IPS DF 19.7 (cell line): ENCODE results near the gene MSI1.

Experiments
- DNase-seq: peaks from one replicate; pipeline ENCODE4 v3.0.0-alpha.2; 2013; ENCODE audit warnings: low read depth, low spot score

MSI1 gene

DNA sequence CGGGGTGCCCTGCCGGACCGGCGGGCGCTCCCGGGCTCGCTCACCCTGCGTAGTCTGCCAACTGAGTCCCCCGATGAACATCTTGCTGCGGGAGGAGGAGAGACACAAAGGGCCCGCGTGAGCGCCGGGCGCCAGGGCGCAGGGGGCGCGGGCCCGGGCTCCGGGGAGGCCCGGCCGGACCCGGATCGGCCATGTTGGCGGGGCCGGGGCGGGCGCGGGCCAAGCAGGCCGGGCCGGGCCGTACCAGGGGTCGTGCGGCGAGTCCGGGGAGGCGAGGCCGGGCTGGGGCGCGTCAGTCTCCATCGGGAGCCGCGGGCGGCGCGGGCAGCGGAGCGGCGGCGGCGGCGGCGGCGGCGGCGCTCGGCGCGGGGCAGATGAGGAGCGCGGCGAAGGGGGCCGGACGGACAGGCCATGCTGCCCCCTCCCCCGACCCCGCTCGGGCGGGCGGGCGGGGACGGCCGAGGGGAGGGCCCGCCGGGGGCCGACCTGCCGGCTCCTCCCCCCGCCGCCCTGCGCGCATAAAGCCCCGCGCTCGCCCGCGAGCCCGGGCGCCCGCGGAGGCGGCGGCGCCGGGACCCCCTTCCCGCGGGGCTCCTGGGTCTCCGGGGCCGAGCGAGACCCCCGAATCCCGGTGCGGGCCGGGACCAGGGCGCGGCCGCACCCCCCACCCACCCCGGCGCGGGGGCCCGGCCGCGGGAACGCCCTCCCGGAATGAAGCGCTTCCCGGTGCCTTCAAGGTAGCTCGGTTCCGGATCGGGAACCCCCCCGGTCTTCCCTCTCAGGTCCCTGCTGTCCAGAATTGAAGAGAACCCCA, at the start of gene MSI1:
Gene MSI1, minus strand, starts transcription at position 376 of the 814 bp plus-strand sequence. Its CDS starts 73 bp downstream, at position 303.
- no peak for DNase-seq

DNA sequence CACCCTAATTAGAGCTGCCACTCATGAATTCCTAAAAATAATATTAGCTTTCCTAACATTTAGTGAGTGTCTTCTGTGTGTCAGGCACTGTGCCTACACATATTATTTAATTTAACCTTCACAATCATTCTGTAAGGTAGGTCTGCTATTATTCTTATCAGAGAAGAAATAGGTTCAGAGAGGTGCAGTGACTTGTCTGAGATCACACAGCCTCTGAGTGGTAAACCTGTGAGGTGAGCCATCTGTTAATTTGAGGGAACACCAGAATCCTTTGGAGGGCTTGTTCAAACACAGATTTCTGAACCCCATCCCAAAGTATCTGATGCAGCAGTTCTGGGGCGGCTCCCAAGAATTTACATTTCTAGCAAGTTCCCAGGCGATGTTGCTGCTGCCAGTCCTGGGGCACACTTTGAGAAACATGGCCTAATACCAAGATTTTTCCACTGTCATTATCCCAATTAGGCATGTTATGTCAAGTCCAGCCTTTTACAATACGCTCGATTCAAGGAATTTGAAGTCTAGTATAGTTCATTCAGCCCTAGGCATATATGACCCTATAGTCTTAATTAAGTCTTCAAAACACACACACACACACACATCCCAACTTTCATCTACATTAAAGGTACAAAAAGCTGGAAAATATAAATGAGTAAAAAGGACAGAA, 49.1 kb upstream of the MSI1 start:
- no peak for DNase-seq

GRCh38 chr12:120416490-120417216, 47.7 kb upstream of the MSI1 start:
- no peak for DNase-seq

DNA sequence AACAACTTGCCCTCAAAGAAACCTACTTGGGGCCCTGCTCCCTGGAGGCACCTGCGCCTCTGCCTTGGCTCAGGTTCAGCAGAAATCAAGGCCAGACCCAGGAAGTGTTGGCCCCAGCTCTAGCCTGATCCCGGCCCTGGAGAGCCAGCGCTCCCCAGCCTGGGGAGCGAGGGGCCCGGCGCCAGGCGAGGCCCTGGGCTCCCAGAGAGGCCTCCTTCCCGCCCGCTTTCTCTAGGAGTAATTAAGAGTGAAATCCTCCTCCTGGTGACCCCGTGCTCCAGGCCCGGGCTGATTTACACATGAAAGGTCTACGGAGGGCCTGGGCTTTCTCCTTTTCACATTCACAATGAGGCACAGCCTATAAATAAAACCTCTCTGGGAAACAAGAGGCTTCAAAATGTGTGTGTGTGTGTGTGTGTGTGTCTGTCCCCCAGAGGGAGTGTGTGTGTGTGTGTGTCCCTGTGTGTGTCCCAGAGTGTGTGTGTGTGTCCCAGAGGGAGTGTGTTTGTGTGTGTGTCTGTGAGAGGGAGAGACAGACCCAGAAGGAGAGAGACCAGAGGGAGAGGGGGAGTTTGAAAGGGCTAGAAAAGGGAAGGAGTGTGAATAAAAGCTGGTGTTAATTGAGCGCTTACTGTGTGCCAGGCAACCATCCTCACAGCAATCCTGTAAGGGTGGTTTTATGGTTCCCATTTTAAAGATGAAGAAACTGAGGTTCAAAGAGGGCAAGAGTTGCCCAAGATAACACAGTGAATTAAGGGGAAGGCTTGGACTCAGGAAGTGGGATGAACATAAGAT, 45.1 kb upstream of the MSI1 start:
- DNase-seq, result peak; percentile 97

GRCh38 chr12:120412421-120412820, 43.5 kb upstream of the MSI1 start:
- DNase-seq, result no peak

DNA sequence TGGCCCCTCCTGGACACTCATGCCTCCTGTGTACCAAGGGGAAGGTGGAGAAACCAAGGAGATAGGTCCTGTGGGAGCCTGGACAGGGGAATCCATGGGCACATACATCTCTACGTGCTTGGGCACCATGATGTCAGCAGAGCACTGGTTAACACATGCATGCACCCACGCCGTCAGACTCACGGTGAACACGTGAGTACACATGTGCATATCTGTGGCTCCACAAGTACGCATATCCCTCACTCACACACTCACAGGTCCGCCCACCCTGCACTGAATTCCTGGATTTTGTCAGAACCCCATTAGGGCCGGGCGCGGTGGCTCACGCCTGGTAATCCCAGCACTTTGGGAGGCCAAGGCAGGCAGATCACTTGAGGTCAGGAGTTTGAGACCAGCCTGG, 39.8 kb upstream of the MSI1 start:
- no peak for DNase-seq

- DNase-seq, result no peak
These were observed 37.6 kb upstream of the MSI1 start for GRCh38 chr12:120406553-120406952.

- DNase-seq, result no peak
These were observed 37.1 kb upstream of the MSI1 start for GRCh38 chr12:120406069-120406468.

GRCh38 chr12:120404271-120404670, 35.3 kb upstream of the MSI1 start:
- DNase-seq, result no peak

GRCh38 chr12:120403869-120404268, 34.9 kb upstream of the MSI1 start:
- DNase-seq, result no peak

GRCh38 chr12:120402217-120402616, 33.3 kb upstream of the MSI1 start:
- DNase-seq, result no peak

DNA sequence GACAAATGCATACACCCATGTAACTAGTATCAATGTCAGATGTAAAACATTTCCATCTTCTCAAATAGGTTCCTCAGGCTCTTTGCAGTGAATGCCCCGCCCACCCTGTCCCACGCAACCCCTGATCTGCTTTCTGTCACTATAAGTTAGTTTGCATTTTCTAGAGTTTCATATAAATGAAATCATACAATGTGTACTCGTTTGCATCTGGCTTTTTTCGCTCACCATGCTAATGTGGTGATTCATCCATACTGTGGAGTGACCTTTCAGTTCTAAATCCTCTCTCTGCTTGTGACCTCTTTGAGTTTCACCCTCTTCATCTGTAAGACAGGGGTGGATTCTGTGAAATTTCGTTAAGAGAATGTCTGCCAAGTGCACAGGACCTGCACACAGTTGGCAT, 30.6 kb upstream of the MSI1 start:
- DNase-seq, result no peak

GRCh38 chr12:120397824-120398540, 29.0 kb upstream of the MSI1 start:
- no peak for DNase-seq

DNA sequence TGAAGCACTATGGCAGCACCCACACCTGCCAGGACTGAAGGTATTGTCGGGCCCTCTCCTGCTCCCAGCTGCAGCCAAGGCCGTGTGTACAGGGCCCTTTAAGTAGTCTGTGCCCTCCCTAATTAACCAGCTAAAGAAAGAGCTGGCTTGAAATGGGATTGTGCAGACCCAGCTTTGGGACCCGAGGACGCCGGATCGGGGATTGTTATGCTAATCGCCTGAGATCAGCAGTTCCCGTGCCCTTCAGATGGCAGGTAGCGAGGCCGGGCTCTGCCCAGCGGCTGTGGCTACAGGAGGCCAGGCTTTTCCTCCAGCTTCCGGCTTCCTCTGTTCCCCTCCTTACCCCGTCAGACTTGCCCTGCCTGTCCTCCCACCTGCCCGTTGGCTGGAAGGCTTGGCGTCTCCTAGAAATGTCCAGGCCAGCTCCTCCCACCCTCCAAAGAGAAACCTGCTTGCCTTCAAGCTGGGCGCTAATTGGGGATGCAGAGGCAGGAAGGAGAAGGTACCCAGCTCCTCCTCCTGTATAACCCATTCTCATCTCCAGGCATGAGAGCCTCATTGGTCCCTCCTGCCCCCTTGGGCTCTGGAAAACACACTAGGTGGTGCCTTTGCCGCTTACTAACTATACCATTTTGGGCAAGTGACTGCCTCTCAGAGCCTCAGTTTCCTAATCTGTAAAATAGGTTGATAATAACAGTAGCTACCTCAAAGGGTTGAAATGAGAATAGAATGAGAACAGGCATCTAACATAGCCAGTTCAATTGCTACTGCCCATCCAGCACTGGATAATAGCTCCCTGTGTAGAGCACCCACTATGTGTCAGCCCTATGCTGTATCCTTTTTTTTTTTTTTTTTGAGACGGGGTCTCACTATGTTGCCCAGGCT, 25.8 kb upstream of the MSI1 start:
- peak; percentile 89 for DNase-seq

DNA sequence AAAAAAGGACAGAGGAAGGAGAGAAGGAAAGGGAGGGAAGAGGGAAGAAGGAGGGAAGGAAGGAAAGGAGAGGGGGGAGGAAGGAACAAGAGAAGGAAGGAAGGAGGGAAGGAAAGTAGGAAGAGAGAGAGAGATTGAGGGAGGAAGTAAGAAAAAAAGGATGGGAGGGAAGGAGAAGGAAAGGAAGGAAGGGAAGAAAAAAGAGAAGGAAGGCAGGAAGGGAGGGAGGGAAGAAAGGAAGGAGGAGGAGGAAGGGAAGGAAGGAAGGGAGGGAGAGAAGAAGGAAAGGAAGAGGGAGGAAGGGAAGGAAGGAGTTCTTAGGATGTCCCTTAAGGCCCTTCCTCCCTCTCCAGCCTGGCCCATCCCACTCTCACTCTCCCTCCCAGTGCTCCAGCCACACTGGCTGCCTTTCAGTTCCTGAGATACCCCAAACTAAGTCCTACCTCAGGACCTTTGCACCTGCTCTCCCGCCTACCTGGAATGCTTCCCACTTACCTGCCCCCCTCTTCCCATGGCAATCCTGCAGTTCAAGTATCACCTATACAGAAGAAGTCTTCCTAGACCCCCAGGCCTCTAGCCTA, 21.7 kb upstream of the MSI1 start:
- DNase-seq, result no peak

DNA sequence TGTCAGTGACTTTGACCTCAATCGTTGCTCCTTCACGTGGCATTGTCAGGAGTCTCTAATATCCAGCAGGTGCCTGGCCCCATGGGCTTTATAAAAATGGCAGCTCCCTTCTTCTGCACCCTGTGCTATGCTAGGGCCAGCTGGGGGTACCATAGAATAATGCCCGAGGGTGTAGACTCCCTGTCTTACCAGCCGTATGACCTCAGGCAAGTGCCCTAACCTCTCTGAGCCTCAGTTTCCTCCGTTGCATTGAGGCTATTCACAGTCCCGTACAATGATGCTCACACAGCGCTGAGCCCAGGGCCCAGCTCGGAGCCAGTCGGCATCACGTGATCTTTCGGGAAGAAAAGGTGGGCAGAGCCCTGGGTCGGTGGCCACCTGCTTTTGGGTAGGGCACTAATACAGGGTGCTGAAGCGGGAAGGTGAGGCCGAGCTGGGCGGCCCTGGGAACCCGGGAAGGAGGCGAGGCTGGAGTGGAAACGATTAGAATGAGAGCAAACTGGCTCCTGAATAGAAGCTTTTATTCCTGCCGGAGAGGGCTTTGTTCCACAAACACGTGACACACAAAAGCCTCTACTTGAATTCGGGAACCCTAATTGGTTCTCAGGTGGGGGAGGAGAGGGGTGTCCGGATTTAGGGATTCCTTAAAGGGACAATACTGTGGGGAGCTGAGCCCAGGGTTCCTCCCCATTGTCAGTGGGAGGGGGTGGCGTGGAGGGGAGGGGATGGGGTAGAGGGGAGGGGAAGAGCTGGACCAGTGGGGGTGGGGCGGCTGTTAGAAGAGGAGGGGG, 19.9 kb upstream of the MSI1 start:
- peak; percentile 97 for DNase-seq

GRCh38 chr12:120381752-120382419, 12.9 kb upstream of the MSI1 start:
- DNase-seq, result no peak

DNA sequence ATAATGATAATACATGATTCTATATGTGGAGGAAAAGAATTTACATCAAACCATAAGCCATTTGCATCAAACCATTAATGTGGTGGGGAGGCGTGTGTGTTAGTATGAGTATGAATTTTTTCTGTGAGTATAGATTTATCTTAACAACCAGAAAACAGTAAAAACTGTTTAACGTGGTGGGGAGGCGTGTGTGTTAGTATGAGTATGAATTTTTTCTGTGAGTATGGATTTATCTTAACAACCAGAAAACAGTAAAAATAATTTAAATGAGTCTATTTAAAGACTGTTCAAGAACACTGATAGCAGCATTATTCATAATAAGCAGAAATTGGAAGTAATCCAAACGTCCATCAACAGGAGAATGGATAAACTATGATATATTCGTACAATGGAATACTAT, 9.1 kb upstream of the MSI1 start:
- DNase-seq, result no peak
